Lower leg skin (tissue), 4 donors: ENCODE results near the gene LYST. TPM values are rescaled to one million over a fixed set of nuclear protein-coding genes. Genes with fewer than 3 reads are reported as not detected.

Experiments used
- DNase-seq, 2 donors: peaks; one replicate each; pipeline ENCODE4 v3.0.0-alpha.2; 2019; ENCODE audit warnings: low spot score in 2 of 2
- H3K4me3 ChIP-seq: fragments of 200-600 bp; sonication (generic); 2 replicates; pipeline ENCODE4 v1.5.1; 2017; ENCODE audit warnings: mild to moderate bottlenecking, low read depth; ENCODE audit not compliant: poor library complexity, severe bottlenecking
- POLR2A ChIP-seq, 2 donors: fragments of 450-650 bp; IDR thresholded peaks; one replicate each; pipeline ENCODE4 v1.6.1; 2016 to 2017; ENCODE audit warnings: antibody characterized with exemption in 2 of 2, mild to moderate bottlenecking in 1 of 2, moderate library complexity in 1 of 2
- WGBS, 2 donors: methylation state at CpG; one replicate each; pipeline ENCODE4 v1.1.5; 2018; 5-methylcytosine and 5-hydroxymethylcytosine counted together
- intact Hi-C: fragments of 100-400 bp; cut with DNase I; formaldehyde crosslinking; loops from one replicate; pipeline ENCODE4 v1.15.0; 2023; ENCODE audit warnings: low total_unique reads
- total RNA-seq, 4 donors: library from RNA; depleted of rRNA; stranded (reverse); fragments of >200 nt; gene quantifications; one replicate each; pipeline ENCODE4 v1.1.0, GENCODE V29; 2016
- TF ChIP-seq, protein P1 (sequence below), 3 donors: fragments of 450-650 bp; IDR thresholded peaks; one replicate each; pipeline ENCODE4 v1.5.1; 2016; ENCODE audit warnings: antibody characterized with exemption in 3 of 3, mild to moderate bottlenecking in 3 of 3, moderate library complexity in 2 of 3

LYST gene
- total RNA-seq, 4 donors from 2014 or later, result 38.5 to 43.9 (median 40.9) TPM

DNA sequence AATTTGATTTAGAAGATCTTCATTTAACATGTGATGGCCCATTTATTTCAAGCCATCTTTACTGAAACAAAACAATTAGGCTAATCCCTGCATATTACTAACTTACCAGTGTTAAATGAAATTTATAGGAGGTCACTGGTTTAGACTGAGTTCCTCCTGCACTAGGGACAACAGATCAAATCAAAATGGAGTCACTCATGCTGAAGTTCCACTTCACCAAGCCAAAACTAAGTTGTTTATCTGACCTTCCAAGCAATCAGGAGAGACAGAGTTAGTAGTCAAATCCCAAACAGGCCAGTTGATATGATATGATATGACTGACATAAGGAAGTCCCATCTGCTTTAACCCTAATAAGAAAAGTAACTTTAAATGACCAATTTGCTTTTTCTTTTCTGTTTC, 4.8 kb downstream of the LYST start:
- TF ChIP-seq, protein P1, sequence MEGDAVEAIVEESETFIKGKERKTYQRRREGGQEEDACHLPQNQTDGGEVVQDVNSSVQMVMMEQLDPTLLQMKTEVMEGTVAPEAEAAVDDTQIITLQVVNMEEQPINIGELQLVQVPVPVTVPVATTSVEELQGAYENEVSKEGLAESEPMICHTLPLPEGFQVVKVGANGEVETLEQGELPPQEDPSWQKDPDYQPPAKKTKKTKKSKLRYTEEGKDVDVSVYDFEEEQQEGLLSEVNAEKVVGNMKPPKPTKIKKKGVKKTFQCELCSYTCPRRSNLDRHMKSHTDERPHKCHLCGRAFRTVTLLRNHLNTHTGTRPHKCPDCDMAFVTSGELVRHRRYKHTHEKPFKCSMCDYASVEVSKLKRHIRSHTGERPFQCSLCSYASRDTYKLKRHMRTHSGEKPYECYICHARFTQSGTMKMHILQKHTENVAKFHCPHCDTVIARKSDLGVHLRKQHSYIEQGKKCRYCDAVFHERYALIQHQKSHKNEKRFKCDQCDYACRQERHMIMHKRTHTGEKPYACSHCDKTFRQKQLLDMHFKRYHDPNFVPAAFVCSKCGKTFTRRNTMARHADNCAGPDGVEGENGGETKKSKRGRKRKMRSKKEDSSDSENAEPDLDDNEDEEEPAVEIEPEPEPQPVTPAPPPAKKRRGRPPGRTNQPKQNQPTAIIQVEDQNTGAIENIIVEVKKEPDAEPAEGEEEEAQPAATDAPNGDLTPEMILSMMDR (IDR thresholded peaks at IDR 0.05), result no peak
- no peak for TF ChIP-seq POLR2A (IDR thresholded peaks at IDR 0.05)
- no peak overlapping the region for H3K4me3 ChIP-seq
- intact Hi-C loops, result loop anchor here (10.0 kb wide), 1 partner anchor 93 kb away; no protein-coding TSS in a partner anchor
- no peak for DNase-seq

DNA sequence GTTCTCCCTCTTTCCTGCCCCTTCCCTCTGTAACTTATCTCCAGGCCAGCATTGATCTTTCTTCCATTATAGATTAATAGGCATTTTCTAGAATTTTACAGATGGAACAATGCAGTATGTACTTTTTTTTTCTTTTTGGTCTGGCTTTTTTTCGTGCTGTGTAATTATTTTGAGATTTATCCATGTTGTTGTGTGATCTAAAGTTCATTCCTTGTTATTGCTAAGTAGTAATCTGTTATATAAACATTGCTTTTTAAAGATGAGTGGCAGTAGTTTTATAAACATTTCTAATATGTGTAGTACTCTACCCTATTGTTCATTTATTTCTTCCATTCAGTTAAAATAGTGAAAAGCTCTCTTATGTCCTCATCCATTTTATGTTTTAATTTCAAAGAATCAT, 5.9 kb downstream of the LYST start:
- 60 to 74% methylated on average over 1 of the region's 1 CpG for WGBS, 2 donors
- no peak for TF ChIP-seq POLR2A (IDR thresholded peaks at IDR 0.05)
- TF ChIP-seq, protein P1 (IDR thresholded peaks at IDR 0.05), result no peak
- intact Hi-C loops, result loop anchor here (10.0 kb wide), 1 partner anchor 94 kb away; no protein-coding TSS in a partner anchor
- DNase-seq, result no peak
- H3K4me3 ChIP-seq, result no peak overlapping the region

DNA sequence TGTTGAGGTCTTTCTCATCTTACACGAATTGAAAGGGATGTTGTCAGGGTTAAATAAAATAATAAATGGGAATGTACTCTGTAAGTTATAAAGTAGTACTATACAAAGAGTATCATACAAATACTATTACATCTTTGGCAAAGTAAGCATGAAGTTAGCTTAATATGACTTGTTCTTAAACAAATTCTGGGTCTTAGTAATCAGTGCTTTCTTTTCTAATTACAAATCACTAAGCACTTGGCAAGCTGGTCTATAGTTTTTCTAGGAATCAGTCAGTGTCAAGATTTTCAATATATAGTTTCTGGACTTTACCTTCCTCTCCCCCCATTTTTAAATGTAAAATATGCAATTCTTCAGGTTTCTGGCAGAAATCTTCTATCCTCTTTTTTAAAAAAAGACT, 6.9 kb downstream of the LYST start:
- no peak overlapping the region for H3K4me3 ChIP-seq
- no peak for DNase-seq
- TF ChIP-seq POLR2A (IDR thresholded peaks at IDR 0.05), result no peak
- TF ChIP-seq, protein P1 (IDR thresholded peaks at IDR 0.05), result no peak
- WGBS, 2 donors, result 67 to 74% methylated on average over 1 of the region's 1 CpG
- intact Hi-C loops, result loop anchor here (10.0 kb wide), 1 partner anchor 95 kb away; no protein-coding TSS in a partner anchor

DNA sequence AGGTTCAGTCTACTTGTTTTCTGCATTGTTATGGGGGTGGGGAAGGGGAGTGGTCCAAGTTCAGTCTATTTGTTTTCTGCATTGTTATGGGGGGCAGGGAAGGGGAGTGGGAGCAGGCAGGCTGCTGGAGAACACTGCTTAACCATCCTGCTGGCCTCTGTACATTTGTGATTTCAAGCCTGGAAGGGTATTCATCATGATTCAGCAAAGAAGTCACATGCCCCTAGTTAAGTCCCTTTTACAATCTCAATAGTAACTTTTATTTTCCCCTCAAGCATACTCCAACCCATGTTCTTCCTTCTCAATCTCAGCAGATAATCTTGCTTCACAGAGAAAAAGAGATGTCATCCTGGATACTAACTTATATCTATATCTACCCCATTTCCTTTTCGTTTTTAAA, 7.9 kb downstream of the LYST start:
- WGBS, 2 donors, result 68 to 75% methylated on average over 1 of the region's 1 CpG
- TF ChIP-seq POLR2A (IDR thresholded peaks at IDR 0.05), result no peak
- TF ChIP-seq, protein P1 (IDR thresholded peaks at IDR 0.05), result no peak
- DNase-seq, result no peak
- no peak overlapping the region for H3K4me3 ChIP-seq
- intact Hi-C loops, result no loop called here

DNA sequence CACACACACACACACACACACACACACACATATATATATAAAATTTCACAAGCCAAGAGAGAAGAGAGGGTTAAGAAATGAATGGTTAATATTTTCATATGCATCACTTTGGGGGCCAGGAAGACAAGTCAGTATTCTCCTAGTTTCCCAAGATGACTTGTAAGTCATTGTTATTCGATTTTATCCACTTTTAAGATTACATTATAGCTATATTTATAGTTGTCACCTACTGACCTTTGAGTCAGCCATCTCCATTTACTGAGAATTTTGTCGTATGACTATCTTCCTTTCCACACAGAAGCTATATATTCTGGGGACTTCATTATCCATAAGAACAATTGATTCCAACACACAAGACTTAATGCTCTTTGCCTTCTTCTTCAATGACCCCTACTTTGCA, 8.9 kb downstream of the LYST start:
- intact Hi-C loops, result no loop called here
- TF ChIP-seq POLR2A (IDR thresholded peaks at IDR 0.05), result no peak
- TF ChIP-seq, protein P1 (IDR thresholded peaks at IDR 0.05), result no peak
- no peak for DNase-seq
- H3K4me3 ChIP-seq, result no peak overlapping the region
- WGBS, 2 donors, result 63 to 75% methylated on average over 2 of the region's 2 CpGs

DNA sequence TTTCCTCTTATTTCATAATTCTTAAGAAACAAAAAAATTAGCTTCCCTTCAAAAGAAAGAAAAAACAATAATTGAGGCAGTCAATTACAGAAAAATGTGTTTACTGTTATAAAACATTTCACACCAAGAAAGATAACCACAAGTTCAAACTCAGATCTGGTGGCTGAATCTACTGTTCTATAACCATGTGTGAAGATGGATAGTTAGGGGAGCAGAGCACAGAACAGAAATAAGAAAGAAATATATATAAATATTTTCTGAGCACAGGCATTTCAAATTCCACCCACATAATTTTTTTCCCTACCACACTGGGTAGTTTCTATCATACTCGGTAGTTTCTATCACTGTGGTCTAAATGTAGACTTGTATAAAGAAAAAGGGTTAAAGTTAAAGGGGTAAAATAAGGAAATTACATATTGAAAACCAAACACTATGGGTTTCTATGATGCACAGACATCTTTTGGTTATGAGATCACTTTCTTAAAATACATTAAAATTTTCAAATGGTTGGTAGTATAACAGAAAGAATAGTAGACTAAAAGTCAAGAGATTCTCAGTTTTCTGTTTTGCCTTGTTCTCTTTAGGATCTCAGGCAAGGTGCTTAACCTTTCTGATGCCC, 10.8 kb downstream of the LYST start:
- TF ChIP-seq, protein P1 (IDR thresholded peaks at IDR 0.05), result no peak
- no peak for TF ChIP-seq POLR2A (IDR thresholded peaks at IDR 0.05)
- intact Hi-C loops, result no loop called here
- DNase-seq, result no peak
- WGBS, 2 donors, result 69 to 71% methylated on average over 1 of the region's 1 CpG
- H3K4me3 ChIP-seq, result no peak overlapping the region
